GM23338 (cell line): Measurements from ENCODE around the gene PDGFC. TPM values are rescaled to one million over a fixed set of nuclear protein-coding genes. Genes with fewer than 3 reads are reported as not detected.

Experiments used
- ATAC-seq: fragments of 200-7000 bp; cut with Tn5 transposase; 3 replicates; pipeline ENCODE4 v1.9.1; 2020
- DNase-seq: peaks from one replicate; pipeline ENCODE4 v3.0.0-alpha.2; 2015; ENCODE audit warnings: low spot score
- H2AFZ ChIP-seq: fragments of 200-600 bp; sonication (generic); 2 replicates; pipeline ENCODE4 v1.8.0; 2016; ENCODE audit warnings: antibody characterized with exemption, mild to moderate bottlenecking, moderate library complexity
- H3F3A ChIP-seq: fragments of 200-600 bp; sonication (generic); replicated peaks from 2 replicates; pipeline ENCODE4 v1.8.0; 2017; ENCODE audit warnings: antibody characterized with exemption, mixed run types, low read depth
- H3K27ac ChIP-seq: fragments of 200-600 bp; sonication (generic); 2 replicates; pipeline ENCODE4 v1.6.1; 2016; ENCODE audit warnings: low read depth
- H3K27me3 ChIP-seq: fragments of 200-600 bp; sonication (generic); 2 replicates; pipeline ENCODE4 v1.8.0; 2016; ENCODE audit warnings: mild to moderate bottlenecking, mixed run types, moderate library complexity; ENCODE audit not compliant: insufficient read depth
- H3K36me3 ChIP-seq: fragments of 200-600 bp; sonication (generic); 2 replicates; pipeline ENCODE4 v1.8.0; 2016; ENCODE audit warnings: mild to moderate bottlenecking; ENCODE audit not compliant: insufficient read depth
- H3K4me1 ChIP-seq: fragments of 200-600 bp; sonication (generic); 2 replicates; pipeline ENCODE4 v1.8.0; 2016; ENCODE audit warnings: mild to moderate bottlenecking, moderate library complexity; ENCODE audit not compliant: insufficient read depth
- H3K4me2 ChIP-seq: fragments of 200-600 bp; sonication (generic); 2 replicates; pipeline ENCODE4 v1.7.1; 2017; ENCODE audit warnings: mixed run types
- H3K4me3 ChIP-seq: fragments of 200-600 bp; sonication (generic); 2 replicates; pipeline ENCODE4 v1.6.1; 2016; ENCODE audit warnings: mixed run types
- H3K79me2 ChIP-seq: fragments of 200-600 bp; sonication (generic); replicated peaks from 2 replicates; pipeline ENCODE4 v1.8.0; 2017; ENCODE audit warnings: mild to moderate bottlenecking; ENCODE audit not compliant: insufficient read depth
- H3K9me2 ChIP-seq: fragments of 200-600 bp; sonication (generic); 2 replicates; pipeline ENCODE4 v1.8.0; 2017; ENCODE audit not compliant: insufficient read depth
- H4K20me1 ChIP-seq: fragments of 200-600 bp; sonication (generic); replicated peaks from 2 replicates; pipeline ENCODE4 v1.8.0; 2017; ENCODE audit warnings: mild to moderate bottlenecking; ENCODE audit not compliant: insufficient read depth
- H3K27ac Mint-ChIP-seq: 2 replicates; pipeline ENCODE4 v1.8.0; 2020; ENCODE audit warnings: inconsistent platforms, mild to moderate bottlenecking, moderate library complexity, mixed read lengths
- H3K27me3 Mint-ChIP-seq: 3 replicates; pipeline ENCODE4 v1.8.0; 2022; ENCODE audit warnings: low read depth, mild to moderate bottlenecking, moderate library complexity, mixed read lengths, inconsistent platforms; ENCODE audit not compliant: insufficient read depth, poor library complexity
- H3K36me3 Mint-ChIP-seq: 3 replicates; pipeline ENCODE4 v1.8.0; 2021; ENCODE audit warnings: low read depth, mild to moderate bottlenecking, inconsistent platforms, moderate library complexity, mixed read lengths
- H3K4me1 Mint-ChIP-seq: 3 replicates; pipeline ENCODE4 v1.8.0; 2020; ENCODE audit warnings: mild to moderate bottlenecking, inconsistent platforms, mixed read lengths
- H3K4me3 Mint-ChIP-seq: 3 replicates; pipeline ENCODE4 v1.8.0; 2021; ENCODE audit warnings: moderate library complexity, mild to moderate bottlenecking, inconsistent platforms, mixed read lengths
- H3K9me3 Mint-ChIP-seq: 3 replicates; pipeline ENCODE4 v1.8.0; 2020; ENCODE audit warnings: moderate library complexity, mild to moderate bottlenecking, inconsistent platforms, mixed read lengths
- CREB1 ChIP-seq: fragments of 250-450 bp; sonication (Bioruptor Pico); IDR thresholded peaks from 2 replicates; pipeline ENCODE4 v1.5.0; 2020; ENCODE audit warnings: low read depth, mild to moderate bottlenecking, moderate library complexity
- EZH2 ChIP-seq: fragments of 200-600 bp; sonication (generic); IDR thresholded peaks from one replicate; pipeline ENCODE4 v1.8.0; 2017; ENCODE audit warnings: antibody characterized with exemption, mild to moderate bottlenecking, low read depth; ENCODE audit not compliant: unreplicated experiment
- EZH2phosphoT487 ChIP-seq: fragments of 200-600 bp; sonication (generic); IDR thresholded peaks from one replicate; pipeline ENCODE4 v1.8.1; 2018; ENCODE audit warnings: antibody characterized with exemption; ENCODE audit not compliant: unreplicated experiment
- JUNB ChIP-seq: IDR thresholded peaks from one replicate; pipeline ENCODE4 v1.6.1; 2016; ENCODE audit warnings: antibody characterized with exemption; ENCODE audit not compliant: unreplicated experiment
- NANOG ChIP-seq: IDR thresholded peaks from 2 replicates; pipeline ENCODE4 v1.6.1; 2016; ENCODE audit warnings: antibody characterized with exemption, borderline replicate concordance
- POLR2AphosphoS5 ChIP-seq: IDR thresholded peaks from 2 replicates; pipeline ENCODE4 v1.6.1; 2016; ENCODE audit warnings: antibody characterized with exemption, low read depth
- STAT1 ChIP-seq: IDR thresholded peaks from one replicate; pipeline ENCODE4 v1.6.1; 2016; ENCODE audit warnings: antibody characterized with exemption; ENCODE audit not compliant: unreplicated experiment
- ZNF114 ChIP-seq: fragments of 250-450 bp; sonication (Bioruptor Pico); IDR thresholded peaks from 2 replicates; pipeline ENCODE4 v1.5.0; 2020; ENCODE audit warnings: mild to moderate bottlenecking, moderate library complexity
- ZNF331 ChIP-seq: fragments of 250-450 bp; sonication (Bioruptor Pico); IDR thresholded peaks from 2 replicates; pipeline ENCODE4 v1.5.0; 2020; ENCODE audit warnings: low read depth, mild to moderate bottlenecking, moderate library complexity
- polyA plus RNA-seq: library from polyadenylated mRNA; unstranded; fragments of >200 nt; fragmentation: Nextera tagmentation; extraction: Ambion mirVana; gene quantifications from 2 replicates; pipeline ENCODE4 v1.2.1, GENCODE V29; 2016
- total RNA-seq: library from RNA; depleted of rRNA; stranded (reverse); fragments of >200 nt; shearing (Covaris generic); gene quantifications from 2 replicates; pipeline ENCODE4 v1.2.3, GENCODE V29; 2014
- TF ChIP-seq, protein P1 (sequence below): fragments of 250-450 bp; sonication (Bioruptor Pico); IDR thresholded peaks from 2 replicates; pipeline ENCODE4 v1.5.0; 2020; ENCODE audit warnings: mild to moderate bottlenecking, moderate library complexity
- TF ChIP-seq, protein P2 (sequence below): IDR thresholded peaks from 2 replicates; pipeline ENCODE4 v1.6.1; 2016; ENCODE audit warnings: antibody characterized with exemption
- TF ChIP-seq, protein P3 (sequence below), 2 experiments: fragments of 200-600 bp in 1 of 2; sonication (generic) in 1 of 2; conservative IDR thresholded peaks; 2 replicates each; pipeline versions ENCODE4 v1.5.1 to v1.6.1; 2016 to 2017; ENCODE audit warnings: antibody characterized with exemption in 2 of 2, low read depth in 2 of 2, mild to moderate bottlenecking in 2 of 2, moderate library complexity in 1 of 2
- TF ChIP-seq, protein P4 (sequence below): IDR thresholded peaks from one replicate; pipeline ENCODE4 v1.6.1; 2018; ENCODE audit warnings: antibody characterized with exemption; ENCODE audit not compliant: unreplicated experiment

The PDGFC gene
- total and polyA plus RNA-seq, 2 experiments from 2014 or later: 1.3 to 3.4 TPM

DNA sequence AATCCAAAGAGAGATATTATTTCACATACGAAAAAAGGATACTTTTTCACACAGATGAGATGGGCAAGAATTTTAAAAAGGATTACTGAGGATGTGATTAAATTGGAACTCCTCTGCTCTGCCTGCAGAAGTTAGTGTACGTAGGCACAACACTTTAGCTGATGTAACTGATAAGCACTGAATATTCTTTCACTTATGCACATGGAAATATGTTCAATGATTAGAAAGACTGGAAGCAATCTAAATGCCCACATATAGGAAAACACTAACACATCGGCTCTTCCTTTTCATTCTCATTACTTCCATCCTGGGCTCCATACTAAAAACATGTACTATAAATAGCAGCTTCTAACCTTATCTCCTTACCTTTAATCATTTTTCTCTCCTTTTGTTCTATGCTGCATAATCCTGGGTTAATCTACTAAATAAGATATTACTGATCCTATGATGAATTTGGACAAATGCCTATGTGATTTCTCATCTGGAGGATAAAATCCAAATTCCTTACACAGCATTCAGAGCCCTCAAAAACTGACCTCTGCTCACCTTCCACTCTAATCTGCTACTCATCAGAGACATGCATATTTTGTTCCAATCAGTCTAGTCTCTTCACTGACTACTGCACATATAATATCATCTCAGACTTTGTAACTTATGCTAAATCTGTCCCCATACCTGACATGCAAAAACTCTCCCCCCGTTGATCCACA, 197.8 kb downstream of the PDGFC start:
- H3F3A ChIP-seq: no peaks in the 10 kb centered on the region
- H3K4me3 Mint-ChIP-seq: no peak overlapping the region
- H3K27ac ChIP-seq: no peak overlapping the region
- no peaks in the 10 kb centered on the region for H3K27me3 Mint-ChIP-seq
- H3K36me3 ChIP-seq: no peaks in the 10 kb centered on the region
- H3K9me2 ChIP-seq: no peaks in the 10 kb centered on the region
- peaks cover 34% of the 10 kb centered on the region; the same call in 1 of the 2 replicates for H3K4me1 ChIP-seq
- no peak for DNase-seq
- no peaks in the 10 kb centered on the region for H4K20me1 ChIP-seq
- ATAC-seq: no peak
- H3K27me3 ChIP-seq: no peaks in the 10 kb centered on the region
- TF ChIP-seq CREB1: no peak
- TF ChIP-seq EZH2phosphoT487: no peak
- no peak for TF ChIP-seq EZH2
- TF ChIP-seq POLR2AphosphoS5: no peak
- no peak for TF ChIP-seq STAT1
- TF ChIP-seq, protein P1, sequence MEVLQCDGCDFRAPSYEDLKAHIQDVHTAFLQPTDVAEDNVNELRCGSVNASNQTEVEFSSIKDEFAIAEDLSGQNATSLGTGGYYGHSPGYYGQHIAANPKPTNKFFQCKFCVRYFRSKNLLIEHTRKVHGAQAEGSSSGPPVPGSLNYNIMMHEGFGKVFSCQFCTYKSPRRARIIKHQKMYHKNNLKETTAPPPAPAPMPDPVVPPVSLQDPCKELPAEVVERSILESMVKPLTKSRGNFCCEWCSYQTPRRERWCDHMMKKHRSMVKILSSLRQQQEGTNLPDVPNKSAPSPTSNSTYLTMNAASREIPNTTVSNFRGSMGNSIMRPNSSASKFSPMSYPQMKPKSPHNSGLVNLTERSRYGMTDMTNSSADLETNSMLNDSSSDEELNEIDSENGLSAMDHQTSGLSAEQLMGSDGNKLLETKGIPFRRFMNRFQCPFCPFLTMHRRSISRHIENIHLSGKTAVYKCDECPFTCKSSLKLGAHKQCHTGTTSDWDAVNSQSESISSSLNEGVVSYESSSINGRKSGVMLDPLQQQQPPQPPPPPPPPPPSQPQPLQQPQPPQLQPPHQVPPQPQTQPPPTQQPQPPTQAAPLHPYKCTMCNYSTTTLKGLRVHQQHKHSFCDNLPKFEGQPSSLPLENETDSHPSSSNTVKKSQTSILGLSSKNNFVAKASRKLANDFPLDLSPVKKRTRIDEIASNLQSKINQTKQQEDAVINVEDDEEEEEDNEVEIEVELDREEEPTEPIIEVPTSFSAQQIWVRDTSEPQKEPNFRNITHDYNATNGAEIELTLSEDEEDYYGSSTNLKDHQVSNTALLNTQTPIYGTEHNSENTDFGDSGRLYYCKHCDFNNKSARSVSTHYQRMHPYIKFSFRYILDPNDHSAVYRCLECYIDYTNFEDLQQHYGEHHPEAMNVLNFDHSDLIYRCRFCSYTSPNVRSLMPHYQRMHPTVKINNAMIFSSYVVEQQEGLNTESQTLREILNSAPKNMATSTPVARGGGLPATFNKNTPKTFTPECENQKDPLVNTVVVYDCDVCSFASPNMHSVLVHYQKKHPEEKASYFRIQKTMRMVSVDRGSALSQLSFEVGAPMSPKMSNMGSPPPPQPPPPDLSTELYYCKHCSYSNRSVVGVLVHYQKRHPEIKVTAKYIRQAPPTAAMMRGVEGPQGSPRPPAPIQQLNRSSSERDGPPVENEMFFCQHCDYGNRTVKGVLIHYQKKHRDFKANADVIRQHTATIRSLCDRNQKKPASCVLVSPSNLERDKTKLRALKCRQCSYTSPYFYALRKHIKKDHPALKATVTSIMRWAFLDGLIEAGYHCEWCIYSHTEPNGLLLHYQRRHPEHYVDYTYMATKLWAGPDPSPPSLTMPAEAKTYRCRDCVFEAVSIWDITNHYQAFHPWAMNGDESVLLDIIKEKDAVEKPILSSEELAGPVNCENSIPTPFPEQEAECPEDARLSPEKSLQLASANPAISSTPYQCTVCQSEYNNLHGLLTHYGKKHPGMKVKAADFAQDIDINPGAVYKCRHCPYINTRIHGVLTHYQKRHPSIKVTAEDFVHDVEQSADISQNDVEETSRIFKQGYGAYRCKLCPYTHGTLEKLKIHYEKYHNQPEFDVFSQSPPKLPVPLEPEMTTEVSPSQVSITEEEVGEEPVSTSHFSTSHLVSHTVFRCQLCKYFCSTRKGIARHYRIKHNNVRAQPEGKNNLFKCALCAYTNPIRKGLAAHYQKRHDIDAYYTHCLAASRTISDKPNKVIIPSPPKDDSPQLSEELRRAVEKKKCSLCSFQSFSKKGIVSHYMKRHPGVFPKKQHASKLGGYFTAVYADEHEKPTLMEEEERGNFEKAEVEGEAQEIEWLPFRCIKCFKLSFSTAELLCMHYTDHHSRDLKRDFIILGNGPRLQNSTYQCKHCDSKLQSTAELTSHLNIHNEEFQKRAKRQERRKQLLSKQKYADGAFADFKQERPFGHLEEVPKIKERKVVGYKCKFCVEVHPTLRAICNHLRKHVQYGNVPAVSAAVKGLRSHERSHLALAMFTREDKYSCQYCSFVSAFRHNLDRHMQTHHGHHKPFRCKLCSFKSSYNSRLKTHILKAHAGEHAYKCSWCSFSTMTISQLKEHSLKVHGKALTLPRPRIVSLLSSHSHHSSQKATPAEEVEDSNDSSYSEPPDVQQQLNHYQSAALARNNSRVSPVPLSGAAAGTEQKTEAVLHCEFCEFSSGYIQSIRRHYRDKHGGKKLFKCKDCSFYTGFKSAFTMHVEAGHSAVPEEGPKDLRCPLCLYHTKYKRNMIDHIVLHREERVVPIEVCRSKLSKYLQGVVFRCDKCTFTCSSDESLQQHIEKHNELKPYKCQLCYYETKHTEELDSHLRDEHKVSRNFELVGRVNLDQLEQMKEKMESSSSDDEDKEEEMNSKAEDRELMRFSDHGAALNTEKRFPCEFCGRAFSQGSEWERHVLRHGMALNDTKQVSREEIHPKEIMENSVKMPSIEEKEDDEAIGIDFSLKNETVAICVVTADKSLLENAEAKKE (CRISPR knock-in tag): no peak
- TF ChIP-seq ZNF114 (CRISPR knock-in tag): no peak
- no peak for TF ChIP-seq JUNB
- TF ChIP-seq NANOG: no peak
- TF ChIP-seq, protein P2, sequence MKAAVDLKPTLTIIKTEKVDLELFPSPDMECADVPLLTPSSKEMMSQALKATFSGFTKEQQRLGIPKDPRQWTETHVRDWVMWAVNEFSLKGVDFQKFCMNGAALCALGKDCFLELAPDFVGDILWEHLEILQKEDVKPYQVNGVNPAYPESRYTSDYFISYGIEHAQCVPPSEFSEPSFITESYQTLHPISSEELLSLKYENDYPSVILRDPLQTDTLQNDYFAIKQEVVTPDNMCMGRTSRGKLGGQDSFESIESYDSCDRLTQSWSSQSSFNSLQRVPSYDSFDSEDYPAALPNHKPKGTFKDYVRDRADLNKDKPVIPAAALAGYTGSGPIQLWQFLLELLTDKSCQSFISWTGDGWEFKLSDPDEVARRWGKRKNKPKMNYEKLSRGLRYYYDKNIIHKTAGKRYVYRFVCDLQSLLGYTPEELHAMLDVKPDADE: no peak
- TF ChIP-seq, protein P3, sequence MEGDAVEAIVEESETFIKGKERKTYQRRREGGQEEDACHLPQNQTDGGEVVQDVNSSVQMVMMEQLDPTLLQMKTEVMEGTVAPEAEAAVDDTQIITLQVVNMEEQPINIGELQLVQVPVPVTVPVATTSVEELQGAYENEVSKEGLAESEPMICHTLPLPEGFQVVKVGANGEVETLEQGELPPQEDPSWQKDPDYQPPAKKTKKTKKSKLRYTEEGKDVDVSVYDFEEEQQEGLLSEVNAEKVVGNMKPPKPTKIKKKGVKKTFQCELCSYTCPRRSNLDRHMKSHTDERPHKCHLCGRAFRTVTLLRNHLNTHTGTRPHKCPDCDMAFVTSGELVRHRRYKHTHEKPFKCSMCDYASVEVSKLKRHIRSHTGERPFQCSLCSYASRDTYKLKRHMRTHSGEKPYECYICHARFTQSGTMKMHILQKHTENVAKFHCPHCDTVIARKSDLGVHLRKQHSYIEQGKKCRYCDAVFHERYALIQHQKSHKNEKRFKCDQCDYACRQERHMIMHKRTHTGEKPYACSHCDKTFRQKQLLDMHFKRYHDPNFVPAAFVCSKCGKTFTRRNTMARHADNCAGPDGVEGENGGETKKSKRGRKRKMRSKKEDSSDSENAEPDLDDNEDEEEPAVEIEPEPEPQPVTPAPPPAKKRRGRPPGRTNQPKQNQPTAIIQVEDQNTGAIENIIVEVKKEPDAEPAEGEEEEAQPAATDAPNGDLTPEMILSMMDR (conservative IDR thresholded peaks at IDR 0.05; ENCODE audit: low read depth in 2 of 2): no peak
- TF ChIP-seq, protein P4, sequence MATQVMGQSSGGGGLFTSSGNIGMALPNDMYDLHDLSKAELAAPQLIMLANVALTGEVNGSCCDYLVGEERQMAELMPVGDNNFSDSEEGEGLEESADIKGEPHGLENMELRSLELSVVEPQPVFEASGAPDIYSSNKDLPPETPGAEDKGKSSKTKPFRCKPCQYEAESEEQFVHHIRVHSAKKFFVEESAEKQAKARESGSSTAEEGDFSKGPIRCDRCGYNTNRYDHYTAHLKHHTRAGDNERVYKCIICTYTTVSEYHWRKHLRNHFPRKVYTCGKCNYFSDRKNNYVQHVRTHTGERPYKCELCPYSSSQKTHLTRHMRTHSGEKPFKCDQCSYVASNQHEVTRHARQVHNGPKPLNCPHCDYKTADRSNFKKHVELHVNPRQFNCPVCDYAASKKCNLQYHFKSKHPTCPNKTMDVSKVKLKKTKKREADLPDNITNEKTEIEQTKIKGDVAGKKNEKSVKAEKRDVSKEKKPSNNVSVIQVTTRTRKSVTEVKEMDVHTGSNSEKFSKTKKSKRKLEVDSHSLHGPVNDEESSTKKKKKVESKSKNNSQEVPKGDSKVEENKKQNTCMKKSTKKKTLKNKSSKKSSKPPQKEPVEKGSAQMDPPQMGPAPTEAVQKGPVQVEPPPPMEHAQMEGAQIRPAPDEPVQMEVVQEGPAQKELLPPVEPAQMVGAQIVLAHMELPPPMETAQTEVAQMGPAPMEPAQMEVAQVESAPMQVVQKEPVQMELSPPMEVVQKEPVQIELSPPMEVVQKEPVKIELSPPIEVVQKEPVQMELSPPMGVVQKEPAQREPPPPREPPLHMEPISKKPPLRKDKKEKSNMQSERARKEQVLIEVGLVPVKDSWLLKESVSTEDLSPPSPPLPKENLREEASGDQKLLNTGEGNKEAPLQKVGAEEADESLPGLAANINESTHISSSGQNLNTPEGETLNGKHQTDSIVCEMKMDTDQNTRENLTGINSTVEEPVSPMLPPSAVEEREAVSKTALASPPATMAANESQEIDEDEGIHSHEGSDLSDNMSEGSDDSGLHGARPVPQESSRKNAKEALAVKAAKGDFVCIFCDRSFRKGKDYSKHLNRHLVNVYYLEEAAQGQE: no peak
- TF ChIP-seq ZNF331 (CRISPR knock-in tag): no peak
- H3K27ac Mint-ChIP-seq: 0 out of 2 replicates have a peak overlapping the region, but pooled peaks have one; percentile 50
- H2AFZ ChIP-seq: no peak overlapping the region
- peaks cover 35% of the 10 kb centered on the region for H3K4me1 Mint-ChIP-seq
- no peaks in the 10 kb centered on the region for H3K79me2 ChIP-seq
- H3K4me2 ChIP-seq: no peak overlapping the region
- no peaks in the 10 kb centered on the region for H3K36me3 Mint-ChIP-seq
- no peak overlapping the region for H3K4me3 ChIP-seq
- H3K9me3 Mint-ChIP-seq: no peaks in the 10 kb centered on the region
